Measurements from ENCODE around the gene MLF2.

GRCh38 chr12:6700646-6701051, 52.3 kb downstream of the MLF2 start, which contains the start of gene PIANP:
- TF ChIP-seq, protein P1, sequence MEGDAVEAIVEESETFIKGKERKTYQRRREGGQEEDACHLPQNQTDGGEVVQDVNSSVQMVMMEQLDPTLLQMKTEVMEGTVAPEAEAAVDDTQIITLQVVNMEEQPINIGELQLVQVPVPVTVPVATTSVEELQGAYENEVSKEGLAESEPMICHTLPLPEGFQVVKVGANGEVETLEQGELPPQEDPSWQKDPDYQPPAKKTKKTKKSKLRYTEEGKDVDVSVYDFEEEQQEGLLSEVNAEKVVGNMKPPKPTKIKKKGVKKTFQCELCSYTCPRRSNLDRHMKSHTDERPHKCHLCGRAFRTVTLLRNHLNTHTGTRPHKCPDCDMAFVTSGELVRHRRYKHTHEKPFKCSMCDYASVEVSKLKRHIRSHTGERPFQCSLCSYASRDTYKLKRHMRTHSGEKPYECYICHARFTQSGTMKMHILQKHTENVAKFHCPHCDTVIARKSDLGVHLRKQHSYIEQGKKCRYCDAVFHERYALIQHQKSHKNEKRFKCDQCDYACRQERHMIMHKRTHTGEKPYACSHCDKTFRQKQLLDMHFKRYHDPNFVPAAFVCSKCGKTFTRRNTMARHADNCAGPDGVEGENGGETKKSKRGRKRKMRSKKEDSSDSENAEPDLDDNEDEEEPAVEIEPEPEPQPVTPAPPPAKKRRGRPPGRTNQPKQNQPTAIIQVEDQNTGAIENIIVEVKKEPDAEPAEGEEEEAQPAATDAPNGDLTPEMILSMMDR (IDR thresholded peaks at IDR 0.05) = no peak
- TF ChIP-seq POLR2AphosphoS5 (IDR thresholded peaks at IDR 0.05; ENCODE audit: low read depth, low read length) = no peak
